ENCODE measurements around the gene OTUD7B. TPM values are rescaled to one million over a fixed set of nuclear protein-coding genes. Genes with fewer than 3 reads are reported as not detected.
"Not testable (repeated sequence)": the region's sequence is repeated elsewhere in the genome, so short reads cannot be mapped to it uniquely, and the experiment has no call there.

OTUD7B gene
- total and polyA plus RNA-seq, 5 donors from 2014 or later: 0.57 to 6.7 (median 1.3) TPM

GRCh38 chr1:149945206-149945605, 65.3 kb downstream of the OTUD7B start:
- H3K9me3 Mint-ChIP-seq: no peaks in the 10 kb centered on the region
- Histone ChIP-seq H3K27ac (ENCODE audit: insufficient read depth, low read length, poor library complexity, severe bottlenecking) (no peak overlapping the region), H3K27me3 (ENCODE audit: control insufficient read depth, insufficient read depth, low read length) (no peaks in the 10 kb centered on the region), H3K9me3 (ENCODE audit: control insufficient read depth in 2 of 2, low read length in 2 of 2) (no peaks in the 10 kb centered on the region), H3K4me1 (ENCODE audit: control insufficient read depth, insufficient read depth, low read length, poor library complexity, severe bottlenecking) (no peaks in the 10 kb centered on the region), H3K36me3 (ENCODE audit: control insufficient read depth, insufficient read depth, low read length) (peaks cover 17% of the 10 kb centered on the region), H3K4me3 (ENCODE audit: low read depth, low read length) (no peak overlapping the region)
- no peaks in the 10 kb centered on the region for H3K27me3 Mint-ChIP-seq
- no peak for ATAC-seq (ENCODE audit: low read depth in 2 of 2)
- peaks cover 0 to 8% (median 0%) of the 10 kb centered on the region in 4 donors for H3K4me1 Mint-ChIP-seq
- H3K36me3 Mint-ChIP-seq: peaks cover 34% of the 10 kb centered on the region
- DNase-seq: no peak
- no peak overlapping the region for H3K4me3 Mint-ChIP-seq
- H3K27ac Mint-ChIP-seq: peak overlapping the region in 1 of 3 donors; percentile 48

- Histone ChIP-seq H3K4me1 (ENCODE audit: control insufficient read depth, insufficient read depth, low read length, poor library complexity, severe bottlenecking) (peaks cover 2% of the 10 kb centered on the region), H3K27ac (ENCODE audit: insufficient read depth, low read length, poor library complexity, severe bottlenecking) (no peak overlapping the region), H3K9me3 (ENCODE audit: control insufficient read depth in 2 of 2, low read length in 2 of 2) (no peaks in the 10 kb centered on the region), H3K36me3 (ENCODE audit: control insufficient read depth, insufficient read depth, low read length) (peaks cover 9% of the 10 kb centered on the region), H3K4me3 (ENCODE audit: low read depth, low read length) (no peak overlapping the region), H3K27me3 (ENCODE audit: control insufficient read depth, insufficient read depth, low read length) (no peaks in the 10 kb centered on the region)
- Mint-ChIP-seq H3K36me3 (peaks cover 20% of the 10 kb centered on the region), H3K27ac (no peak overlapping the region), H3K4me1 (peaks cover 6 to 11% (median 8%) of the 10 kb centered on the region in 4 donors), H3K9me3 (no peaks in the 10 kb centered on the region), H3K27me3 (no peaks in the 10 kb centered on the region), H3K4me3 (no peak overlapping the region)
- no peak for ATAC-seq (ENCODE audit: low read depth in 2 of 2)
- DNase-seq: no peak
These were observed 67.6 kb downstream of the OTUD7B start for GRCh38 chr1:149942885-149943284.

DNA sequence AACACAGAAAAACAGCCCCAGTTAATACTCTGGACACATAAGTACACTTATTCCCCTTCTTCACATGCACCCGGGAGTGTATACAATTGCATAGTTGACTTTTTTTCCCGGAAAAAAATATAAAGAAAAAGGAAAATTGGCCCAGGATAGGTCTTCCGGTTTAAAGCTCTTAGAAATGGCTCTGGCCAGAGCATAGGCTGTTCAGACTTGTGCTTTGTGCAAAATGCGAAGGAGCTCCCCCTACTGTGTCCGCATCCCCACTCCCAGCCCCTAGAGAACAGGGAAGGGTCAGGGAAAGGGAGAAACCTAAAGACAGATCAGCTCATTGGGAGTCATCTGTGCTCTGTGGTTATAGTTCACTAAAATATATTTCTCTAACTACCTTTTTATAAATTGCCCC, 68.3 kb downstream of the OTUD7B start:
- Mint-ChIP-seq H3K4me3 (no peak overlapping the region), H3K36me3 (peaks cover 15% of the 10 kb centered on the region), H3K27ac (no peak overlapping the region), H3K9me3 (no peaks in the 10 kb centered on the region), H3K27me3 (no peaks in the 10 kb centered on the region), H3K4me1 (peaks cover 8 to 18% (median 11%) of the 10 kb centered on the region in 4 donors)
- ATAC-seq (ENCODE audit: low read depth in 2 of 2) (no peak), DNase-seq (no peak)
- peaks cover 4% of the 10 kb centered on the region for H3K4me1 ChIP-seq (ENCODE audit: control insufficient read depth, insufficient read depth, low read length, poor library complexity, severe bottlenecking)
- no peak overlapping the region for H3K27ac ChIP-seq (ENCODE audit: insufficient read depth, low read length, poor library complexity, severe bottlenecking)
- no peaks in the 10 kb centered on the region for H3K27me3 ChIP-seq (ENCODE audit: control insufficient read depth, insufficient read depth, low read length)
- H3K9me3 ChIP-seq (ENCODE audit: control insufficient read depth in 2 of 2, low read length in 2 of 2): no peaks in the 10 kb centered on the region
- no peak overlapping the region for H3K4me3 ChIP-seq (ENCODE audit: low read depth, low read length)
- H3K36me3 ChIP-seq (ENCODE audit: control insufficient read depth, insufficient read depth, low read length): peaks cover 9% of the 10 kb centered on the region

GRCh38 chr1:149940427-149940826, 70.1 kb downstream of the OTUD7B start:
- H3K4me3 Mint-ChIP-seq: no peak overlapping the region

GRCh38 chr1:149938668-149939003, 71.9 kb downstream of the OTUD7B start:
- not testable (repeated sequence) for H3K27ac Mint-ChIP-seq

More at GRCh38 chr1:149940427-149940826, 70.1 kb downstream of the OTUD7B start:
- H3K27me3 Mint-ChIP-seq: no peaks in the 10 kb centered on the region
- H3K27ac ChIP-seq (ENCODE audit: insufficient read depth, low read length, poor library complexity, severe bottlenecking): no peak overlapping the region
- peaks cover 4% of the 10 kb centered on the region for H3K4me1 ChIP-seq (ENCODE audit: control insufficient read depth, insufficient read depth, low read length, poor library complexity, severe bottlenecking)
- ATAC-seq (ENCODE audit: low read depth in 2 of 2): no peak
- peaks cover 9% of the 10 kb centered on the region for H3K36me3 ChIP-seq (ENCODE audit: control insufficient read depth, insufficient read depth, low read length)
- peaks cover 9 to 20% (median 16%) of the 10 kb centered on the region in 4 donors for H3K4me1 Mint-ChIP-seq
- H3K9me3 ChIP-seq (ENCODE audit: control insufficient read depth in 2 of 2, low read length in 2 of 2): no peaks in the 10 kb centered on the region
- no peaks in the 10 kb centered on the region for H3K27me3 ChIP-seq (ENCODE audit: control insufficient read depth, insufficient read depth, low read length)
- peak overlapping the region in 2 of 3 donors; percentile 20 to 38 for H3K27ac Mint-ChIP-seq
- no peak for DNase-seq
- no peaks in the 10 kb centered on the region for H3K9me3 Mint-ChIP-seq
- H3K4me3 ChIP-seq (ENCODE audit: low read depth, low read length): no peak overlapping the region
- H3K36me3 Mint-ChIP-seq: peaks cover 11% of the 10 kb centered on the region

GRCh38 chr1:149937759-149938158, 72.8 kb downstream of the OTUD7B start:
- H3K4me3 Mint-ChIP-seq: peak overlapping the region in 1 of 4 donors; percentile 84
- H3K4me3 ChIP-seq (ENCODE audit: low read depth, low read length): no peak overlapping the region

More at GRCh38 chr1:149938668-149939003, 71.9 kb downstream of the OTUD7B start:
- not testable (repeated sequence) for H3K4me3 Mint-ChIP-seq; H3K4me1 ChIP-seq (ENCODE audit: control insufficient read depth, insufficient read depth, low read length, poor library complexity, severe bottlenecking); H3K36me3 ChIP-seq (ENCODE audit: control insufficient read depth, insufficient read depth, low read length); H3K27me3 Mint-ChIP-seq; H3K36me3 Mint-ChIP-seq; H3K9me3 Mint-ChIP-seq; H3K9me3 ChIP-seq (ENCODE audit: control insufficient read depth in 2 of 2, low read length in 2 of 2); DNase-seq; ATAC-seq (ENCODE audit: low read depth in 2 of 2); H3K27ac ChIP-seq (ENCODE audit: insufficient read depth, low read length, poor library complexity, severe bottlenecking); H3K27me3 ChIP-seq (ENCODE audit: control insufficient read depth, insufficient read depth, low read length); H3K4me3 ChIP-seq (ENCODE audit: low read depth, low read length)
- H3K4me1 Mint-ChIP-seq: peaks cover 9 to 20% (median 16%) of the 10 kb centered on the region in 4 donors

DNA sequence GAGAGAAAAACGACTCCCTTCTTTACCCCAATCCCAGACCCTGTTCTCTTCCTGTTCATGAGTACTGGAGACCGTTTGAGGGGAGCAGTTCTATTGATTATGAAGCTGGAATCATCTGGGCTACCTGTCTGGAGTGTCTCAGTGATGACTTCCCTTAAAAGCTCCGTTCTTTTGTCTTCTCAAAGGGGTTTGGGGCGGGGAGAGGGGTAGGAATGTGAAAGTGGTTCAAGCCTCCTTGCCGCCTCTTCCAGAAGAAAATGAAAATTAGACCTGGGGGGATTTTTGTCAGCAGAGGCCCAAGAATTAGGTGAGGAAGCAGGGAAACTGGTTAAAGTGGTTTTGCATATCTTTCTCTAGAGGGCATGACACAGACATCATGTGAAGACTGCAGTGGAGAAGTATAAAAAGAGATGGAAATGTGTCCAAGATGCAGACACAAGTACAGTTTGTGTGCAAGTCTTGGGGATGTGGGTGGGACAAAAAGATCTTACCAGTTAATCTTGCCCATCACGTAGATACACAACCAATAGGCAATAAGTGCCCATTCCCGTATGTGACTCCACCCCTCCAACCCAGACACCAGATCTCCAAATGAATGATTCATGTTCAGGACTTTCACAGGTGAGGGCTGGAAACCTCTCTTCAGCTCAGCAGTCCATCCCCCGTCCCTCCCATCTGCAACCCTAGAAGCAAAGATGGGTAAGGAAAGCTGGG, 73.4 kb downstream of the OTUD7B start:
- Mint-ChIP-seq H3K27me3 (peaks cover 6% of the 10 kb centered on the region), H3K9me3 (no peaks in the 10 kb centered on the region), H3K36me3 (no peaks in the 10 kb centered on the region), H3K4me1 (peaks cover 9 to 20% (median 15%) of the 10 kb centered on the region in 4 donors), H3K4me3 (no peak overlapping the region), H3K27ac (peak overlapping the region in 1 of 3 donors; percentile 32)
- Histone ChIP-seq H3K4me1 (ENCODE audit: control insufficient read depth, insufficient read depth, low read length, poor library complexity, severe bottlenecking) (peaks cover 4% of the 10 kb centered on the region), H3K27ac (ENCODE audit: insufficient read depth, low read length, poor library complexity, severe bottlenecking) (no peak overlapping the region), H3K9me3 (ENCODE audit: control insufficient read depth in 2 of 2, low read length in 2 of 2) (no peaks in the 10 kb centered on the region), H3K27me3 (ENCODE audit: control insufficient read depth, insufficient read depth, low read length) (no peaks in the 10 kb centered on the region), H3K4me3 (ENCODE audit: low read depth, low read length) (no peak overlapping the region), H3K36me3 (ENCODE audit: control insufficient read depth, insufficient read depth, low read length) (no peaks in the 10 kb centered on the region)
- DNase-seq: no peak
- no peak for ATAC-seq (ENCODE audit: low read depth in 2 of 2)

More at GRCh38 chr1:149937759-149938158, 72.8 kb downstream of the OTUD7B start:
- Histone ChIP-seq H3K9me3 (ENCODE audit: control insufficient read depth in 2 of 2, low read length in 2 of 2) (no peaks in the 10 kb centered on the region), H3K36me3 (ENCODE audit: control insufficient read depth, insufficient read depth, low read length) (no peaks in the 10 kb centered on the region), H3K27ac (ENCODE audit: insufficient read depth, low read length, poor library complexity, severe bottlenecking) (no peak overlapping the region), H3K27me3 (ENCODE audit: control insufficient read depth, insufficient read depth, low read length) (no peaks in the 10 kb centered on the region), H3K4me1 (ENCODE audit: control insufficient read depth, insufficient read depth, low read length, poor library complexity, severe bottlenecking) (peaks cover 4% of the 10 kb centered on the region)
- peaks cover 4% of the 10 kb centered on the region for H3K27me3 Mint-ChIP-seq
- H3K27ac Mint-ChIP-seq: peak overlapping the region in 1 of 3 donors; percentile 32
- H3K4me1 Mint-ChIP-seq: peaks cover 9 to 20% (median 15%) of the 10 kb centered on the region in 4 donors
- no peaks in the 10 kb centered on the region for H3K9me3 Mint-ChIP-seq
- ATAC-seq (ENCODE audit: low read depth in 2 of 2) (no peak), DNase-seq (peak in 1 of 3 donors; percentile 34)
- no peaks in the 10 kb centered on the region for H3K36me3 Mint-ChIP-seq
